WTC11 (cell line): Measurements from ENCODE around the gene TRIM40. TPM values are rescaled to one million over a fixed set of nuclear protein-coding genes. Genes with fewer than 3 reads are reported as not detected.

ENCODE experiments used
- AR ChIP-seq: fragments of 250-450 bp; sonication (Bioruptor Pico); IDR thresholded peaks from 2 replicates; pipeline ENCODE4 v1.9.0; 2021; ENCODE audit warnings: mild to moderate bottlenecking
- ARID4B ChIP-seq: sonication (generic); formaldehyde crosslinking; IDR thresholded peaks from 2 replicates; pipeline ENCODE4 v1.8.0; 2023; ENCODE audit warnings: missing genetic modification reagents, mild to moderate bottlenecking, borderline replicate concordance
- CREB1 ChIP-seq: sonication (generic); formaldehyde crosslinking; IDR thresholded peaks from 2 replicates; pipeline ENCODE4 v1.8.0; 2023; ENCODE audit warnings: mild to moderate bottlenecking, missing genetic modification reagents
- ETV6 ChIP-seq: sonication (generic); formaldehyde crosslinking; IDR thresholded peaks from 2 replicates; pipeline ENCODE4 v1.8.1; 2022; ENCODE audit warnings: mild to moderate bottlenecking, missing genetic modification reagents
- FOXK1 ChIP-seq: sonication (generic); formaldehyde crosslinking; IDR thresholded peaks from 2 replicates; pipeline ENCODE4 v1.8.0; 2022; ENCODE audit warnings: mild to moderate bottlenecking, moderate library complexity, missing genetic modification reagents
- FOXP1 ChIP-seq: sonication (generic); formaldehyde crosslinking; IDR thresholded peaks from 2 replicates; pipeline ENCODE4 v1.8.0; 2022; ENCODE audit warnings: missing genetic modification reagents, mild to moderate bottlenecking, moderate library complexity, borderline replicate concordance
- FOXP4 ChIP-seq: sonication (generic); formaldehyde crosslinking; IDR thresholded peaks from 2 replicates; pipeline ENCODE4 v1.8.0; 2022; ENCODE audit warnings: mild to moderate bottlenecking, missing genetic modification reagents
- IRF2 ChIP-seq: sonication (generic); formaldehyde crosslinking; IDR thresholded peaks from 2 replicates; pipeline ENCODE4 v1.8.0; 2022; ENCODE audit warnings: low read depth, missing genetic modification reagents, borderline replicate concordance
- JUN ChIP-seq: sonication (generic); formaldehyde crosslinking; IDR thresholded peaks from 2 replicates; pipeline ENCODE4 v1.8.0; 2023; ENCODE audit warnings: mild to moderate bottlenecking, missing genetic modification reagents
- MLX ChIP-seq: sonication (generic); formaldehyde crosslinking; IDR thresholded peaks from 2 replicates; pipeline ENCODE4 v1.8.1; 2023; ENCODE audit warnings: mild to moderate bottlenecking, missing genetic modification reagents, moderate library complexity
- NFATC4 ChIP-seq: fragments of 250-450 bp; sonication (Bioruptor Pico); IDR thresholded peaks from 2 replicates; pipeline ENCODE4 v1.9.0; 2021; ENCODE audit warnings: mild to moderate bottlenecking
- NFYB ChIP-seq: sonication (generic); formaldehyde crosslinking; conservative IDR thresholded peaks from 2 replicates; pipeline ENCODE4 v1.8.0; 2022; ENCODE audit warnings: low read depth, missing genetic modification reagents
- NR2C2 ChIP-seq: sonication (generic); formaldehyde crosslinking; IDR thresholded peaks from 2 replicates; pipeline ENCODE4 v1.8.0; 2022; ENCODE audit warnings: mild to moderate bottlenecking, missing genetic modification reagents
- SP1 ChIP-seq: sonication (generic); formaldehyde crosslinking; conservative IDR thresholded peaks from 2 replicates; pipeline ENCODE4 v1.8.1; 2022; ENCODE audit warnings: missing genetic modification reagents
- TP53 ChIP-seq: sonication (generic); formaldehyde crosslinking; IDR thresholded peaks from 2 replicates; pipeline ENCODE4 v1.8.1; 2023; ENCODE audit warnings: mild to moderate bottlenecking, missing genetic modification reagents
- ZNF219 ChIP-seq: sonication (generic); formaldehyde crosslinking; IDR thresholded peaks from 2 replicates; pipeline ENCODE4 v1.8.0; 2023; ENCODE audit warnings: missing genetic modification reagents, mild to moderate bottlenecking, borderline replicate concordance
- ZNF232 ChIP-seq: sonication (generic); formaldehyde crosslinking; IDR thresholded peaks from 2 replicates; pipeline ENCODE4 v1.8.0; 2022; ENCODE audit warnings: mild to moderate bottlenecking, missing genetic modification reagents
- ZNF281 ChIP-seq: sonication (generic); formaldehyde crosslinking; IDR thresholded peaks from 2 replicates; pipeline ENCODE4 v1.8.0; 2023; ENCODE audit warnings: mild to moderate bottlenecking, missing genetic modification reagents
- ZNF317 ChIP-seq: sonication (generic); formaldehyde crosslinking; IDR thresholded peaks from 2 replicates; pipeline ENCODE4 v1.8.1; 2023; ENCODE audit warnings: low read depth, mild to moderate bottlenecking, moderate library complexity, missing genetic modification reagents, borderline replicate concordance
- total RNA-seq: library from RNA; stranded (reverse); gene quantifications from 3 replicates; pipeline ENCODE4 v1.2.3, GENCODE V29; 2021
- TF ChIP-seq, protein P1 (sequence below): sonication (generic); formaldehyde crosslinking; IDR thresholded peaks from 2 replicates; pipeline ENCODE4 v1.8.1; 2022; ENCODE audit warnings: mild to moderate bottlenecking, moderate library complexity, missing genetic modification reagents
- TF ChIP-seq, protein P2 (sequence below): fragments of 250-450 bp; sonication (Bioruptor Pico); IDR thresholded peaks from 2 replicates; pipeline ENCODE4 v1.9.0; 2021; ENCODE audit warnings: moderate library complexity, mild to moderate bottlenecking, inconsistent platforms, borderline replicate concordance
- TF ChIP-seq, protein P3 (sequence below): sonication (generic); formaldehyde crosslinking; IDR thresholded peaks from 2 replicates; pipeline ENCODE4 v1.8.0; 2022; ENCODE audit warnings: mild to moderate bottlenecking, missing genetic modification reagents

Gene TRIM40
- total RNA-seq, 1 experiment from 2014 or later: not detected

- TF ChIP-seq ZNF281 (CRISPR knock-in tag) (peak; percentile 52; the same call in 1 of the 2 replicates), ZNF219 (CRISPR knock-in tag) (peak; percentile 88; the same call in 1 of the 2 replicates), FOXP1 (CRISPR knock-in tag) (peak; percentile 84; the same call in 1 of the 2 replicates), AR (CRISPR knock-in tag) (no peak), ARID4B (CRISPR knock-in tag) (peak; percentile 50; the same call in 1 of the 2 replicates), CREB1 (CRISPR knock-in tag) (peak; percentile 79; the same call in 1 of the 2 replicates), TP53 (CRISPR knock-in tag) (peak; percentile 50; the same call in 1 of the 2 replicates), NFYB (CRISPR knock-in tag) (no peak), ETV6 (CRISPR knock-in tag) (peak; percentile 53; the same call in 1 of the 2 replicates), ZNF232 (CRISPR knock-in tag) (no peak), FOXP4 (CRISPR knock-in tag) (peak; percentile 94), NR2C2 (CRISPR knock-in tag) (0 out of 2 replicates have a peak, but pooled peaks have one; percentile 66), ZNF317 (CRISPR knock-in tag) (no peak; the same call in 1 of the 2 replicates), MLX (CRISPR knock-in tag) (no peak), SP1 (CRISPR knock-in tag) (0 out of 2 replicates have a peak, but pooled peaks have one; percentile 37), FOXK1 (CRISPR knock-in tag) (peak; percentile 74), IRF2 (CRISPR knock-in tag) (no peak), JUN (CRISPR knock-in tag) (0 out of 2 replicates have a peak, but pooled peaks have one; percentile 60), NFATC4 (CRISPR knock-in tag) (no peak)
- TF ChIP-seq, protein P1, sequence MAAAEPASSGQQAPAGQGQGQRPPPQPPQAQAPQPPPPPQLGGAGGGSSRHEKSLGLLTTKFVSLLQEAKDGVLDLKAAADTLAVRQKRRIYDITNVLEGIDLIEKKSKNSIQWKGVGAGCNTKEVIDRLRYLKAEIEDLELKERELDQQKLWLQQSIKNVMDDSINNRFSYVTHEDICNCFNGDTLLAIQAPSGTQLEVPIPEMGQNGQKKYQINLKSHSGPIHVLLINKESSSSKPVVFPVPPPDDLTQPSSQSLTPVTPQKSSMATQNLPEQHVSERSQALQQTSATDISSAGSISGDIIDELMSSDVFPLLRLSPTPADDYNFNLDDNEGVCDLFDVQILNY: peak; percentile 71
- TF ChIP-seq, protein P2, sequence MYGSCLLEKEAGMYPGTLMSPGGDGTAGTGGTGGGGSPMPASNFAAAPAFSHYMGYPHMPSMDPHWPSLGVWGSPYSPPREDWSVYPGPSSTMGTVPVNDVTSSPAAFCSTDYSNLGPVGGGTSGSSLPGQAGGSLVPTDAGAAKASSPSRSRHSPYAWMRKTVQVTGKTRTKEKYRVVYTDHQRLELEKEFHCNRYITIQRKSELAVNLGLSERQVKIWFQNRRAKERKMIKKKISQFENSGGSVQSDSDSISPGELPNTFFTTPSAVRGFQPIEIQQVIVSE (CRISPR knock-in tag): no peak
- TF ChIP-seq, protein P3, sequence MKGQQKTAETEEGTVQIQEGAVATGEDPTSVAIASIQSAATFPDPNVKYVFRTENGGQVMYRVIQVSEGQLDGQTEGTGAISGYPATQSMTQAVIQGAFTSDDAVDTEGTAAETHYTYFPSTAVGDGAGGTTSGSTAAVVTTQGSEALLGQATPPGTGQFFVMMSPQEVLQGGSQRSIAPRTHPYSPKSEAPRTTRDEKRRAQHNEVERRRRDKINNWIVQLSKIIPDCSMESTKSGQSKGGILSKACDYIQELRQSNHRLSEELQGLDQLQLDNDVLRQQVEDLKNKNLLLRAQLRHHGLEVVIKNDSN (CRISPR knock-in tag): peak; percentile 51; the same call in 1 of the 2 replicates
Observed at GRCh38 chr6:30171677-30172471, 35.9 kb downstream of the TRIM40 start (continued).
